Skin epidermis (tissue), 12 donors: ENCODE results near the gene TIAL1.
"Not testable (repeated sequence)": the region's sequence is repeated elsewhere in the genome, so short reads cannot be mapped to it uniquely, and the experiment has no call there.

Experiments
- H3K27ac ChIP-seq, 21 experiments: fragments of 200-600 bp; sonication (generic) in 11 of 21; one replicate each; pipeline ENCODE4 v1.5.0; 2020; ENCODE audit warnings: mild to moderate bottlenecking in 3 of 21, inconsistent platforms in 2 of 21, moderate library complexity in 2 of 21
- H3K4me3 ChIP-seq, 7 experiments: fragments of 200-600 bp; sonication (generic) in 2 of 7; one replicate each; pipeline ENCODE4 v1.5.0; 2020; ENCODE audit warnings: inconsistent platforms in 2 of 7, mild to moderate bottlenecking in 2 of 7, moderate library complexity in 1 of 7

Gene TIAL1

DNA sequence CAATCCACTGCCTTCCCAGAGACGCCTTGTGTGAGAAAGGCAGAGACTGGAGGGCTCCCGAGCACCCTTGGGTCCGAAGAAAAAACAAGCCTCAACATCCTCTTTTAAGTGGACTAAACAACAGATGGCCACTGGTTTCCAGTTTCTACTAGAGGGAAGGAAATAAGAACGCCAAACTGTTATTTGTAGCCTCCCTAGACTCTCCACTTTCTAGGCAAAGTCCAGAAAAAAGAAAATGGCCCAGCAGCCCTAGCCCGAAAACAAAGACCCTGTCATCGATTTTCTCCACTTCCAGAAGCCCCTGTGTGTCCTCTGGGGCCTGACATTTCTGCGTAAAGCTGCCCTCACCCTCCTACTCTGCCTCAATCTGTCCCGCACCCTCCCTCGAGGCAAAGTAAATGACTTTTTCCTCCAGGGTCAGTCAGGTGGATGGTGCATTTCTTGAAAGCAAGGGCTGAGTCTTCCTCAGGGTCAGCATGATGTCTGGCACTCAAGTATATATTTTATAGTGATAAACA, 60.2 kb downstream of the TIAL1 start:
- no peak overlapping the region for H3K4me3 ChIP-seq
- H3K27ac ChIP-seq: peak overlapping the region in 1 of 21 experiments; percentile 47

DNA sequence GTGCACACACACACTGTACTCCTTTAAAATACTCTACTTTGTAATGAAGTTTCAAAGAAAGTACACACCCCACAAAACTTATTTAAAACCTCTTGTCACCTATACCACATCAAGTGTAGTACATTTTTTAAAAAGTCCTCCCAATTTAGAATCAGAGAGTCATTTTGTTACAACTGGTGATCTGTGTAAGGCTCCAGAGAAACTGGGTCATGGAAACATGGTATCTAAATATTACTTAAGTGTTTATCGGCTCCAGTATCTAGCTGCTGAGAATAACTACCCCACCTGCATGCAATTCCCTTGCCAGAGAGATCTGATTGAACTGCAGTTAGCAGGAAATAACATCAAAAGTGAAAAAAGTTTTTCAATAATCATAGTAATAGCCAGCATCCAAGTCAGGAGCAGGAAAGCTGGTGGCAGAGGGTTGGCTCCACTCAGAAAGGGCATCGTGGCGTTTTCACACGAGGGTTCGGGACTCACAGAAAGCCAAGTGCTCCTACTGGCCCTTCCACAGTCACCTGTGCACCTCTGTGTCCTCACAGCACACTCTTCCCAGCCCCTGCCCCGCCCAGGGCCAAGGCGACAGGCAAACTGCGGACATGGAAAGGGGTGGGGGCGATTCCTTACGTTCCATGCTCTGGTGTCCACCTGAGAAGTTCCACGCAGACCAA, 60.8 kb downstream of the TIAL1 start:
- H3K27ac ChIP-seq: peak overlapping the region in 2 of 21 experiments; percentile 9 to 47
- H3K4me3 ChIP-seq: no peak overlapping the region

DNA sequence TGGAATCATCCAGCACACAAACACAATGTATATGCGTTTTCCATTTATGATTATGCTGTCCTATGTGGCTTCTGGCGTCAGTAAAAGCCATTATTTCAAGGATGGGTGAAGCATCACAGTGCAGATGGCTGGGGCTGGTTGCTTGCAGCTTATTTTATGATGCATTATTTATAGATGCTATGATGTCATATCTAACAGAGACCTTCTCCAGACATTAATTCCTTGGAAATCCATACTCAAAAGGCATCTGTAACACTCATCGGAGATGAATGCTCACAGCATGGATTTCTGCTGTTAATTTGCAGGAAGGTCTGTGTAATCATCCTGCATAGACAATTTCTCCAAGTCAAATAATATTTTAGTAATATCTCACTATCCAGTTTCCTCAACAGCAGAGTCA, 61.5 kb downstream of the TIAL1 start:
- H3K4me3 ChIP-seq: no peak overlapping the region
- no peak overlapping the region for H3K27ac ChIP-seq

DNA sequence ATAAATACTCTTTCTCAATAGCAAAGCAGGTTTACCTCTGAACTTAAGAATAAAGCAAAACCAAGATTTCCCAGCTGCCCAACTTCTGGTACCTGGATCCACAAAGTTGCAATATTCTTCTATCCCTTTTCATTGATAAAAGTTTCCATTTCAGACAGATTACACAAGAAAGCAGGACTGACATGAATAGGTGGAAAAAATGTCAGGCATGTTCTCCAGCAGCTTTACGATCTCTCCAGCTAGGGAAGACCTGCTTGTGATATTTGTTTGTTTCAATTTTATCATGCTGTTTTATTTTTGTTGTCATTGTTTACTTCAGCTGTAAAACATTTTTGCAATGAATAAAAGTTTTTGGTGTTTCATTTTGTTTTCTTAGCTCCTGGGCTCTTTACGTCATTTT, 63.3 kb downstream of the TIAL1 start:
- Histone ChIP-seq H3K27ac (no peak overlapping the region), H3K4me3 (no peak overlapping the region)

DNA sequence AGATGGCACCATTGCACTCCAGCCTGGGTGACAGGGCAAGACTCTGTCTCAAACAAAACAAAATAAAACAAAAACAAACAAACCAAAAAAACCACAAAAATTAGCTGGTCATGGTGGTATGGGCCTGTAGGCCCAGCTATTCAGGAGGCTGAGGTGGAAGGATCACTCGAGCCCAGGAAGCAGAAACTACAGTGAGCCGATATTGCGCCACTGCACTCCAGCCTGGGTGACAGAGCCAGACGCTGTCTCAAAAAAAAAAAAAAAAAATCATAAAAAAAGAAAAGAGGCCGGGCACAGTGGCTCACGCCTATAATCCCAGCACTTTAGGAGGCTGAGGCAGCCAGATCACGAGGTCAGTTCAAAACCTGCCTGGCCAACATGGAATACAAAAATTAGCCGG, 64.0 kb downstream of the TIAL1 start:
- H3K4me3 ChIP-seq, H3K27ac ChIP-seq: not testable (repeated sequence)

DNA sequence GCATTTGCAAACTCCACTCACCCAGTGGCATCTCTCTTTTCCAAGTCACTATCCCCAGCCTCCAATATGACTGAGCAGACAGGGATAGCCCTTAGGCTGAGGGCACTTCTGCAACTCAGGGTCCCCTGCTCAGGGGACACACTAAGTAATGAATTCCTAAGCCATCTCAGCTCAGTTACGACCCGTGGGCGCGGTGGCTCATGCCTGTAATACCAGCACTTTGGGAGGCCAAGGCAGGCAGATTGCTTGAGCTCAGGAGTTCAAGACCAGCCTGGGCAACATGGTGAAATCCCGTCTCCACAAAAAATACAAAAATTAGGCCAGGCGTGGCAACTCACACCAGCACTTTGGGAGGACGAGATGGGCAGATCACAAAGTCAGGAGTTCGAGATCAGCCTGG, 64.5 kb downstream of the TIAL1 start:
- not testable (repeated sequence) for H3K4me3 ChIP-seq, H3K27ac ChIP-seq

DNA sequence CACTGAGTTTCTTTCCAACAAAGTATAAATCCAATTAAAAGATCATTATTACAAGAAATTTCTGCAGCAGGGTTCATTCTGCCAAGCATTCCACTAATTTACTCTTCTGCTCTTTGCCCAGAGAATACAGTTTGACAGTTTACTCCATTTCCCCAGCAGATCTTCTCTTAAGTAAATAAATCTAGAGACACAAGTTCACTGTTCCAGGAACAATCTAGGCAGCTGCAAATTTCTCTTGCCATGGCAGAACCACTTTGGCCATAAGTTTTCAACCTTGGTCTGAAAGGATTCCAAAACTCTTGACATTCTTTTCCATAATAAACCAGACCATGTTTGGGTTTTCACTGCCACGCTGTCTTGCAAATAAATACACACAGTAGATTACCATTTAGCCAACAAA, 65.7 kb downstream of the TIAL1 start:
- Histone ChIP-seq H3K27ac (no peak overlapping the region), H3K4me3 (no peak overlapping the region)

DNA sequence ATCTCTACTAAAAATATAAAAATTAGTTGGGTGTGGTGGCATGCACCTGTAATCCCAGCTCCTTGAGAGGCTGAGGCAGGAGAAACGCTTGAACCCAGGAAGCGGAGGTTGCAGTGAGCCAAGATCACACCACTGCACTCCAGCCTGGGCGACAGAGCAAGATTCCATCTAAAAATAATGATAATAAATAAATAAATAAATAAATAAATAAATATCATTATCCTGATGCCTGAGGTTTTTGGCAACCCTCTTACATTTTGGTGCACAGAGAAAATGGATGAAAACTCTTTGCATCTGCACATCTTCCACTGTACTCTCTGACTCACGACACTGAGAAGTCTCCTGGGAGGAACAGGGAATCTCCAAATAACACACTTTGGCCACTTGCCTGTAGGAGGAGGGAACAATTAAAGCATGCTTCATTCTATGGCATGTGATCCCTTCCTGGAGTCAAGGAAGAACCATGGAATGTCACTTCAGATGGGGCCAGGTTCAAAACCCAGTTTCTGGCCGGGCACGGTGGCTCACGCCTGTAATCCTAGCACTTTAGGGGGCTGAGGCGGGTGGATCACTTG, 68.0 kb downstream of the TIAL1 start:
- not testable (repeated sequence) for H3K27ac ChIP-seq, H3K4me3 ChIP-seq

DNA sequence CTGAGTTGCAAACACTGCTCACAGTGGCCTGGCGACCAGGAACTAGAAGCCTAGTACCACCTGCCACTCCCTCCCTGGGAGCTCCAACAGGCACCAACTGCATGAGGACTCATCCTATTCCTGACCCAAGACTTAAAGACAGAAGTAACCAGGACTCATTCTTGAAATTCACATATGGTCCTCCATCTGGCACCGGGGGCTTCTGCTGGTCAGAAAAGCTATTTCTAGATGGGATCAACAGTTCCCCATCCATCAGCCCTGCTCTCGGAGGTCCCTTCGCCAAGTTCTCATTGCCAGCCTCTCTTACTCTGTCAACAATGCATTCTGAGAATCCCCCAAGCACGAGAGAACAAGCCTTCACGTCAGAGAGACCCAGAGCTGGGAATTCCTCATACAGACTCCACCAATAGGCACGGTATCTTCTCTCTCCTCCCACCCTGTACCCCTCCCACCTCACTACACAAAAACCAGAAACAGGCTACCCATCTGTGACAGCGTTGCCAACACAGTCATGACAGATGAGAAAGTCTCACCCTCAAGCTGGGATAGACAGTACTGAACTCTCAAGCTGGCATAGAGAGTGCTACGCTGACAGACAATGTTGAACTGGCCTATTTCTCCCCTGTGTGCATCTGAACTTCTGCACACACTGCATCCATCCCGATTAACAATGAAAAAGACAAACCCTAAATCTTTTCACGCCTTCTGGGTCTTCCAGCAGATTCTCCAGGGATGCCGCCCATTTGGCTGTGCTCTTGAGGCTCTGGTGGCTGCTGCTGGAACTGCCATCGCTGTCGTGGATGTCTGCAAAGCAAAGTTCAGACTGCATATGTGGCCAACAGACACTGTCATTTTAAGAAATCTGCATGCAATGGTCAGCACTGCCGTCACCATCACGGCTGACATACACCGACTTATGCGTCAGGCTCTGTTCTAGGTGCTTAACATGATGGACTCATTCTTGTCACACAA, 69.9 kb downstream of the TIAL1 start:
- Histone ChIP-seq H3K4me3 (no peak overlapping the region), H3K27ac (no peak overlapping the region)

DNA sequence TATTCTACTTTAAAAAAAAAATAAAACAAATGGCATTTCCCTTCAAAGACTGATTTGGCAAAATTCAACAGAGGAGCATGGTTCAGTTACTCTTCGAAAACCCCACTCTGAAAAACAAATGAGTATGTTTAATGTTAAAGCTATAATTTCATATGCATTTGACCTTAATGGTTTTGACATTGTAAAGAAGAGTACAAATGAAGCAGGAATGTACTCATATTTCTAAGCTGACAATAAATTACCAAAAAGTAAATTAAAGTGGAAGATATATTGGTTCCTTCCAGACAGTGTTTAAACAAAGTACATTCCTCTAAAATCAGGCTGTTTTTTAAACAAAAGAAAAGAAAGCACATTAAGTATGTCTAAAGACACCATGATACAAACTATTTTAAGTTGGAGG, 70.6 kb downstream of the TIAL1 start:
- no peak overlapping the region for H3K27ac ChIP-seq
- no peak overlapping the region for H3K4me3 ChIP-seq

DNA sequence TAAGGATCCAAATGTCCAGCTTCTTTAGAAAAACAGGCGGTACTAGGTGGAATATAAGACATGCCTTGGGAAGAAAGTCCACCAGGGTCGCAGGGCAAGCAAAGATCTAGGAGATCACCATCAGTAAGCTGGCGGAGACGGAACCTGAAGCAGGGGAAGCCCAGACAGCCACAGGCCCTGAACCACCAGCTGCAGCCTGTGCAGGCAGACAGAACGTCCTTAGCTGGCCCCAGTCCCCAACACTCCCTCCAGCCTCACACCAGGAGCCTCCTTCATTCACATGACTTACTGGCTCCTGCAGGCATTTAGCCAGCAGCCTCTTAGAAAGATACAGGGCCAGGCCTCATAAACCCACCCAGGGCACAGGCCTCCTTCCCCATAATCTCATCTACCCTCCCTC, 71.6 kb downstream of the TIAL1 start:
- Histone ChIP-seq H3K4me3 (no peak overlapping the region), H3K27ac (no peak overlapping the region)

DNA sequence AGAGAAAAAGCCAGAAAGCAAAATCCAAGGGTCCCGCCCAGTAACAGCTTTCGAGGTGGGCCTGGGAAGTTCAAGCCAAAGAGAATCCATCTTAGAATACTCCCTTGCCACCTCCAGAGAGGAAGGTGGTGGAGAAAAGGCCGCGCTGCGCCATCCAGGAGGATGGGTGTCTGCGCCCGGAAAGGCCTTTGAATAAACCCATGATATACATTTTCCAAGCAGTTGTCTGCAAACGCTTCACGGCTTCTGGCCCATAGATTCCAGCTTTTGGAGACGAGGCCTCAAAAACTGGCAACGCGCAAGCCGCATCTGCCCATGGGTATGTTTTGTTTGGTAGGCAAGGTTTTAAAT, 72.1 kb downstream of the TIAL1 start:
- no peak overlapping the region for H3K27ac ChIP-seq
- no peak overlapping the region for H3K4me3 ChIP-seq

DNA sequence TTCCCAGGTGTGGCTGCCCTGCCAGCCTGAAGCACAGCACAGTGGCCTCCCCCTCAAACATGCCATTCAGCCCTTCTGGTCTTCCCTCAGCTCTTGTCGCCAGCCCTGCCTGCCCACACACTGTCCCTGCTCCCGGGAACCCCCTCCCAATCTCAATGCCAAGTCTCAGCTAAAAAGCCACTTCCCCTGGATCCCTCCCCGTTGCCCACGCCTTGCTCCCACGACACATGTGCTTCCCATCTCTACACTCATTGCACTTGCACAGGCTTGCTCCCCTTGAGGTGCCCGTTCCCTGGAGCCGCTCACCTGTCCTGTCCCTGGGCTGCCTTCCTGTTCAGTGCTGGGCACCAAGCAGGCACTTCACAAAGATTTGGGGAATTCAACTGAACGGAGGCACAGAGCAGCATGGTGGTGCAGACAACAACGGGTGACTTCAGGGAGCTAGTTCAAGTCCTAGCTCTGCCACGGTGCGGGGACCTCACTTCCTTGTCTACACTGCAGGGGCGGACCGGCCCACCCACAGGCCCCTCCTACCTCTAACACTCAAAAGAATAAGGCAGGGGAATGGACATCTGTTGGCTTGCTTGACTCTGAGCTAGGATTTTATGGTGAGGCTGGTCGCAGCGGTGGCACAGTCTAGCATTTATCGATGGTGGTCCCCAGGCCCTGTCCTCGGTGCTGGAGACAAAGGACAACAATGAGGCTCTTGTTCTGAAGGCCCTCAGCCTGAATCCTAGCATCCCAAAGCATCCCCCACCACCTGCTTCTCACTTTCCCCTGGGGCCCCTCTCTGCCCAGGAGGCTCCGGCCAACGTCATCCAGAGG, 72.7 kb downstream of the TIAL1 start:
- Histone ChIP-seq H3K27ac (no peak overlapping the region), H3K4me3 (no peak overlapping the region)
